ENCODE results near the gene WDR72. TPM values are rescaled to one million over a fixed set of nuclear protein-coding genes. Genes with fewer than 3 reads are reported as not detected.
"Not testable (repeated sequence)": the region's sequence is repeated elsewhere in the genome, so short reads cannot be mapped to it uniquely, and the experiment has no call there.

WDR72 gene
- total and polyA plus RNA-seq, 4 donors = 6.1 to 55.4 (median 17.0) TPM

- whole genome bisulfite sequencing = 78% methylated on average over 2 of the region's 2 CpGs
- Histone ChIP-seq H3K36me3 (ENCODE audit: control insufficient read depth in 4 of 4, insufficient read depth in 3 of 4, low read depth in 1 of 4, low read length in 3 of 4) (no peaks in the 10 kb centered on the region), H3K27ac (ENCODE audit: low read depth in 1 of 2, low read length in 2 of 2) (no peak overlapping the region), H3K4me3 (ENCODE audit: low read depth in 1 of 3, low read length in 3 of 3) (no peak overlapping the region), H3K9me3 (ENCODE audit: control insufficient read depth in 4 of 4, low read length in 3 of 4) (no peaks in the 10 kb centered on the region), H3K27me3 (ENCODE audit: control insufficient read depth in 4 of 4, insufficient read depth in 4 of 4, low read length in 3 of 4) (no peaks in the 10 kb centered on the region), H3K9ac (ENCODE audit: low read depth in 1 of 2, low read length in 2 of 2) (no peak overlapping the region), H3K4me1 (ENCODE audit: control insufficient read depth in 4 of 4, insufficient read depth in 4 of 4, low read length in 3 of 4) (no peaks in the 10 kb centered on the region)
- no peak for TF ChIP-seq YY1 (IDR thresholded peaks at IDR 0.05)
- TF ChIP-seq RAD21 (IDR thresholded peaks at IDR 0.05) = no peak
- no peak for TF ChIP-seq MAX (IDR thresholded peaks at IDR 0.05)
- no peak for DNase-seq (ENCODE audit: low spot score)
Observed at GRCh38 chr15:53786401-53786800, 26.9 kb upstream of the WDR72 start.

- not testable (repeated sequence) for H3K9ac ChIP-seq (ENCODE audit: low read depth in 1 of 2, low read length in 2 of 2); DNase-seq (ENCODE audit: low spot score); H3K36me3 ChIP-seq (ENCODE audit: control insufficient read depth in 4 of 4, insufficient read depth in 3 of 4, low read depth in 1 of 4, low read length in 3 of 4); H3K27me3 ChIP-seq (ENCODE audit: control insufficient read depth in 4 of 4, insufficient read depth in 4 of 4, low read length in 3 of 4); H3K9me3 ChIP-seq (ENCODE audit: control insufficient read depth in 4 of 4, low read length in 3 of 4); H3K4me1 ChIP-seq (ENCODE audit: control insufficient read depth in 4 of 4, insufficient read depth in 4 of 4, low read length in 3 of 4); H3K27ac ChIP-seq (ENCODE audit: low read depth in 1 of 2, low read length in 2 of 2); H3K4me3 ChIP-seq (ENCODE audit: low read depth in 1 of 3, low read length in 3 of 3)
- 87% methylated on average over 2 of the region's 2 CpGs for WGBS
Observed at GRCh38 chr15:53785241-53785640, 25.8 kb upstream of the WDR72 start.

- H3K27me3 ChIP-seq (ENCODE audit: control insufficient read depth in 4 of 4, insufficient read depth in 4 of 4, low read length in 3 of 4) = no peaks in the 10 kb centered on the region
- peaks cover 0 to 4% (median 1%) of the 10 kb centered on the region in 4 donors for H3K4me1 ChIP-seq (ENCODE audit: control insufficient read depth in 4 of 4, insufficient read depth in 4 of 4, low read length in 3 of 4)
- 37% methylated on average over 2 of the region's 2 CpGs for WGBS
- H3K36me3 ChIP-seq (ENCODE audit: control insufficient read depth in 4 of 4, insufficient read depth in 3 of 4, low read depth in 1 of 4, low read length in 3 of 4) = no peaks in the 10 kb centered on the region
- no peak overlapping the region for H3K4me3 ChIP-seq (ENCODE audit: low read depth in 1 of 3, low read length in 3 of 3)
- no peak overlapping the region for H3K9ac ChIP-seq (ENCODE audit: low read depth in 1 of 2, low read length in 2 of 2)
- DNase-seq (ENCODE audit: low spot score) = no peak
- no peaks in the 10 kb centered on the region for H3K9me3 ChIP-seq (ENCODE audit: control insufficient read depth in 4 of 4, low read length in 3 of 4)
- no peak for TF ChIP-seq HNF4G (IDR thresholded peaks at IDR 0.05)
- no peak for TF ChIP-seq FOXA1 (IDR thresholded peaks at IDR 0.05)
- TF ChIP-seq ATF3 (IDR thresholded peaks at IDR 0.05) = no peak
- no peak for TF ChIP-seq ZBTB33 (IDR thresholded peaks at IDR 0.05)
- TF ChIP-seq CTCF (IDR thresholded peaks at IDR 0.05; ENCODE audit: low read depth, low read length, missing input control) = no peak
- TF ChIP-seq JUND (IDR thresholded peaks at IDR 0.05) = no peak
- no peak for TF ChIP-seq REST (IDR thresholded peaks at IDR 0.05)
- TF ChIP-seq TAF1 (conservative IDR thresholded peaks at IDR 0.05) = no peak
- no peak for TF ChIP-seq EGR1 (IDR thresholded peaks at IDR 0.05; ENCODE audit: low read depth in 2 of 2)
- TF ChIP-seq SP1 (IDR thresholded peaks at IDR 0.05) = no peak
- TF ChIP-seq YY1 (IDR thresholded peaks at IDR 0.05) = no peak
- no peak for TF ChIP-seq MAX (IDR thresholded peaks at IDR 0.05)
- no peak overlapping the region for H3K27ac ChIP-seq (ENCODE audit: low read depth in 1 of 2, low read length in 2 of 2)
Observed at GRCh38 chr15:53762916-53763315, 3.5 kb upstream of the WDR72 start.

Data from liver (tissue), 9 donors.